Measurements from ENCODE around the gene ATG16L2.

ATG16L2 gene

GRCh38 chr11:72812604-72812966 lies 1.6 kb upstream of the ATG16L2 start:
- TF ChIP-seq ZFX (IDR thresholded peaks at IDR 0.05; ENCODE audit: borderline replicate concordance) = no peak
- TF ChIP-seq, protein P1, sequence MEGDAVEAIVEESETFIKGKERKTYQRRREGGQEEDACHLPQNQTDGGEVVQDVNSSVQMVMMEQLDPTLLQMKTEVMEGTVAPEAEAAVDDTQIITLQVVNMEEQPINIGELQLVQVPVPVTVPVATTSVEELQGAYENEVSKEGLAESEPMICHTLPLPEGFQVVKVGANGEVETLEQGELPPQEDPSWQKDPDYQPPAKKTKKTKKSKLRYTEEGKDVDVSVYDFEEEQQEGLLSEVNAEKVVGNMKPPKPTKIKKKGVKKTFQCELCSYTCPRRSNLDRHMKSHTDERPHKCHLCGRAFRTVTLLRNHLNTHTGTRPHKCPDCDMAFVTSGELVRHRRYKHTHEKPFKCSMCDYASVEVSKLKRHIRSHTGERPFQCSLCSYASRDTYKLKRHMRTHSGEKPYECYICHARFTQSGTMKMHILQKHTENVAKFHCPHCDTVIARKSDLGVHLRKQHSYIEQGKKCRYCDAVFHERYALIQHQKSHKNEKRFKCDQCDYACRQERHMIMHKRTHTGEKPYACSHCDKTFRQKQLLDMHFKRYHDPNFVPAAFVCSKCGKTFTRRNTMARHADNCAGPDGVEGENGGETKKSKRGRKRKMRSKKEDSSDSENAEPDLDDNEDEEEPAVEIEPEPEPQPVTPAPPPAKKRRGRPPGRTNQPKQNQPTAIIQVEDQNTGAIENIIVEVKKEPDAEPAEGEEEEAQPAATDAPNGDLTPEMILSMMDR (IDR thresholded peaks at IDR 0.05) = no peak
- H3K27ac ChIP-seq = peak overlapping the region; percentile 83

DNA sequence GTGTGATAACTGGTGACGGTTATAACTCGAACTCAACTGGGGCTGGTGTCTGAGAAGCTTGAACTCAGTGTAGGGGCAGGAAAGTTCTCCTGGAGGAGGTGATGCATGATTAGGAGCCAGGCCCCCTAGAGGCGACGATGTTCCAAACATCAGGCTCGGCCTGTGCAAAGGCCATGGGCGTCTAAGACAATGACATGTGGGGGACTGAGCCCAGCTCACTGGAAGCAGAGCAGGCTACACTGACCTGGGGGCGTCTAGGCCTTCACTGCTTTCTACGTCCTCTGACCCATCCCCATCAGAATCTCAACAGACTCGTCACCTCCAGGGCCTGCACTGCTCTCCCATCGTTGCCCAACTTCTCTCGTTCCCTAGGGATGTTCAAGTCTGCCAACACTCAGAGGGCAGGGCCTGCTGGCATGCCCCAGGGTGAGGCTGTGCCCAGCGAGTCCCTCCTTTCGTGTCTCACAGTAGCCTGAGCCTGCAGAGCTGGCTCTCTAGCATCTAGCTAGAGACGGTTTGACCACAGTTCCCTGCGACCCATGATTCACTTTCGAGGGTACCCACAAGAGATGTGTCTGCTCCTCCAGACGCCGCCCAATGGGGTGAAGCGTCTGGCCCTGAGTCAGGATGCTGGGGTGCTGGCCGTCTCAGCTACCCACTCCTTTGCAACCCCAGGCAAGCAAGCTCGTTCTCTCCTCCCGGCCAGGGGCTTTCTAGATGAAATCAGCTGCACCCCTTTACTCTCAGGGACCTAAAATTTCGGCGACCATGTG lies 1.1 kb upstream of the ATG16L2 start:
- peak overlapping the region; percentile 83 for H3K27ac ChIP-seq
- TF ChIP-seq, protein P1 (IDR thresholded peaks at IDR 0.05) = peak; percentile 81
- no peak for TF ChIP-seq ZFX (IDR thresholded peaks at IDR 0.05; ENCODE audit: borderline replicate concordance)

GRCh38 chr11:72813740-72814285 lies 398 bp upstream of the ATG16L2 start:
- H3K27ac ChIP-seq = peak overlapping the region; percentile 83

DNA sequence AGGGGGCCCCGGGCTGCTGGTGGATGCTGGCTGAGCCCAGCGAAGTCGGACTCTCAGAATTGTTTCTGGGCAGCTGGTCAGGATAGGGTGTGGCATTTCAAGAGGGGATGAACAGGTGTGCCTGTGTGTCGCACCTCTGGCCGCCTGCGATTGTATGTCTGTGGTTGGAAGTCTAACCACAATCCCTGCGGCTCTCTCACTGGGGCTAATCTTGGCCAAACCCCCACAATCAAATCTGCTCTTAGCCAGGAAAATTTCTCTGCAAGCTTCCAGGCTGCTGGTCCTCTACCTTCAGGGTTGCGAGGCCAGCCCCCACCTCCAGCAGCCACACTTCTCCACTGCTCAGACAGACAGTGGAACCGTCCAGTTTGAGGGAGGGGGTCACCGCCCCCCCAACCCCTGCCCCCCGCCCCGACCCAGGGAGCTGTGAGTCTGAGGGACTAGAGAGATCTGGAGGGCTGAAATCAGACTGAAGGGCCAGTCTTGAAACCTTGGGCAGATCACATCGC lies 953 bp downstream of the ATG16L2 start:
- no peak for TF ChIP-seq ZFX (IDR thresholded peaks at IDR 0.05; ENCODE audit: borderline replicate concordance)
- TF ChIP-seq, protein P1 (IDR thresholded peaks at IDR 0.05) = no peak
- peak overlapping the region; percentile 83 for H3K27ac ChIP-seq

More at GRCh38 chr11:72813740-72814285, 398 bp upstream of the ATG16L2 start:
- no peak for TF ChIP-seq ZFX (IDR thresholded peaks at IDR 0.05; ENCODE audit: borderline replicate concordance)
- TF ChIP-seq, protein P1 (IDR thresholded peaks at IDR 0.05) = no peak

- TF ChIP-seq ZFX (IDR thresholded peaks at IDR 0.05; ENCODE audit: borderline replicate concordance) = no peak
- TF ChIP-seq, protein P1 (IDR thresholded peaks at IDR 0.05) = no peak
- H3K27ac ChIP-seq = no peak overlapping the region
These were observed 2.3 kb downstream of the ATG16L2 start for GRCh38 chr11:72816404-72816990.

DNA sequence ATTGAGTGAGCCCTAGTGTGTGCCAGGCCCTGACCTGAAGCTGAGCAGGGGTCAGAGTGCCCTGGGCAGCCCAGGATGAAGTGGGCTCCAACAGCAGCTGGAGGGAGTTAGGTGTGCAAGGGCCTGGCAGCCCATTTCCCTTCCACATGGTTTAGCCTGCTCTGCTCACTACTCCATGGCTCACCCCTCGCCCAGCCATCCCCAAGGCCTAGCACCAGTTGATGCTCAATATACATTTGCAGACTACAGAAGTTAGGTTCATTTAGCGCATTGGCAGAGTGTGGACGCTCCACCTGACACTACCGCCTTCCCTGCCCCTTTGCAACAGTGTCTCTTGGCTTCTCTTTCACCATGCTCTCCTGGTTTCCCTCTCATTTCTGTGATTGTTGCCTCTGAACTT lies 3.8 kb downstream of the ATG16L2 start:
- TF ChIP-seq ZFX (IDR thresholded peaks at IDR 0.05; ENCODE audit: borderline replicate concordance) = no peak
- TF ChIP-seq, protein P1 (IDR thresholded peaks at IDR 0.05) = no peak
- no peak overlapping the region for H3K27ac ChIP-seq

- no peak for TF ChIP-seq ZFX (IDR thresholded peaks at IDR 0.05; ENCODE audit: borderline replicate concordance)
- TF ChIP-seq, protein P1 (IDR thresholded peaks at IDR 0.05) = no peak
- no peak overlapping the region for H3K27ac ChIP-seq
These were observed 4.8 kb downstream of the ATG16L2 start for GRCh38 chr11:72818971-72819370.

Data from 22Rv1 (cell line).